K562 (cell line): ENCODE measurements around the gene HSPA1B. TPM values are rescaled to one million over a fixed set of nuclear protein-coding genes. Genes with fewer than 3 reads are reported as not detected.

ENCODE experiments used
- CEBPG ChIP-seq, 3 experiments: fragments of 200-800 bp in 1 of 3; sonication (Bioruptor generic) in 1 of 3; sonication (generic) in 1 of 3; formaldehyde crosslinking in 1 of 3; IDR thresholded peaks in 2 of 3; conservative IDR thresholded peaks in 1 of 3; 2 replicates each; pipeline versions ENCODE4 v1.6.1 to v1.8.0; 2016 to 2022; ENCODE audit warnings: missing compliant biosample characterization in 2 of 3, missing genetic modification characterization in 2 of 3, mild to moderate bottlenecking in 1 of 3, missing genetic modification reagents in 1 of 3
- FOXA3 ChIP-seq, 2 experiments: fragments of 450-650 bp in 1 of 2; sonication (generic) in 1 of 2; formaldehyde crosslinking; IDR thresholded peaks in 1 of 2; conservative IDR thresholded peaks in 1 of 2; 2 replicates each; pipeline versions ENCODE4 v1.4.0 to v1.8.0; 2020 to 2022; ENCODE audit warnings: mild to moderate bottlenecking in 2 of 2, missing genetic modification reagents in 1 of 2
- HCFC1 ChIP-seq: IDR thresholded peaks from 2 replicates; pipeline ENCODE4 v1.6.1; 2012; ENCODE audit warnings: low read depth, low read length, improper control_type of control experiment
- HDAC2 ChIP-seq: fragments of 450-650 bp; IDR thresholded peaks from 2 replicates; pipeline ENCODE4 v1.6.1; 2016; ENCODE audit warnings: mild to moderate bottlenecking
- HLTF ChIP-seq: fragments of 450-650 bp; IDR thresholded peaks from 2 replicates; pipeline ENCODE4 v1.6.1; 2016
- NFE2 ChIP-seq: IDR thresholded peaks from 2 replicates; pipeline ENCODE4 v1.6.1; 2014; ENCODE audit warnings: antibody characterized with exemption, low read depth
- NFRKB ChIP-seq: fragments of 450-650 bp; IDR thresholded peaks from 2 replicates; pipeline ENCODE4 v1.6.1; 2016; ENCODE audit warnings: low read depth
- NR2F6 ChIP-seq: fragments of 450-650 bp; formaldehyde crosslinking; IDR thresholded peaks from 2 replicates; pipeline ENCODE4 v1.4.0; 2020; ENCODE audit warnings: mild to moderate bottlenecking
- NR3C1 ChIP-seq: sonication (generic); formaldehyde crosslinking; IDR thresholded peaks from 2 replicates; pipeline ENCODE4 v1.8.1; 2022; ENCODE audit warnings: missing genetic modification reagents
- POU5F1 ChIP-seq: fragments of 150-350 bp; IDR thresholded peaks from 2 replicates; pipeline ENCODE4 v1.6.1; 2014; ENCODE audit warnings: borderline replicate concordance, low read length, low read depth, mild to moderate bottlenecking; ENCODE audit not compliant: partially characterized antibody
- SMAD2 ChIP-seq: fragments of 150-350 bp; IDR thresholded peaks from 2 replicates; pipeline ENCODE4 v1.6.1; 2014; ENCODE audit warnings: low read depth, mild to moderate bottlenecking, low read length
- SRSF7 ChIP-seq: fragments of 200-400 bp; formaldehyde crosslinking; optimal IDR thresholded peaks from 2 replicates; pipeline ENCODE3; 2017; ENCODE audit warnings: mild to moderate bottlenecking, low read depth, low read length
- STAT5B ChIP-seq: fragments of 250-450 bp; sonication (Bioruptor Pico); IDR thresholded peaks from 2 replicates; pipeline ENCODE4 v1.8.0; 2021; ENCODE audit warnings: mild to moderate bottlenecking, inconsistent platforms
- TOE1 ChIP-seq, 2 experiments: fragments of 450-650 bp in 1 of 2; sonication (generic) in 1 of 2; formaldehyde crosslinking in 1 of 2; IDR thresholded peaks; 2 replicates each; pipeline versions ENCODE4 v1.7.1 to v1.8.0; 2016 to 2022; ENCODE audit warnings: borderline replicate concordance in 2 of 2, mild to moderate bottlenecking in 2 of 2, antibody characterized with exemption in 1 of 2, inconsistent platforms in 1 of 2, low read depth in 1 of 2, missing genetic modification reagents in 1 of 2, moderate library complexity in 1 of 2
- ZBTB17 ChIP-seq: fragments of 450-650 bp; formaldehyde crosslinking; IDR thresholded peaks from 2 replicates; pipeline ENCODE4 v1.4.0; 2020; ENCODE audit warnings: mild to moderate bottlenecking
- ZNF3 ChIP-seq: fragments of 250-450 bp; sonication (Bioruptor Pico); IDR thresholded peaks from 2 replicates; pipeline ENCODE4 v1.5.0; 2021; ENCODE audit warnings: mild to moderate bottlenecking, moderate library complexity
- ZNF764 ChIP-seq: fragments of 250-450 bp; sonication (Bioruptor Pico); IDR thresholded peaks from 2 replicates; pipeline ENCODE4 v1.4.0; 2020; ENCODE audit warnings: low read depth, mild to moderate bottlenecking, moderate library complexity
- polyA plus RNA-seq, 8 experiments: library from polyadenylated mRNA; depleted of rRNA in 4 of 8; stranded (reverse) in 5 of 8; unstranded in 3 of 8; fragments of >200 nt; fragmentation: Nextera tagmentation in 2 of 8; fragmentation: Illumina TruSeq in 1 of 8; extraction: Ambion mirVana in 2 of 8; extraction: Trizol in 1 of 8; gene quantifications; 2 replicates each; pipeline versions ENCODE4 v1.2.1 to v1.2.3, GENCODE V29; 2011 to 2014; ENCODE audit warnings: inconsistent platforms in 1 of 8, missing spikeins in 1 of 8
- total RNA-seq, 7 experiments: library from RNA; depleted of rRNA in 6 of 7; stranded (reverse); fragments of >200 nt in 6 of 7; fragmentation: Illumina TruSeq in 2 of 7; extraction: Trizol in 2 of 7; gene quantifications; 2 replicates each; pipeline versions ENCODE4 v1.2.1 to v1.2.3, GENCODE V29; 2011 to 2021; ENCODE audit warnings: low replicate concordance in 1 of 7
- TF ChIP-seq, protein P1 (sequence below): fragments of 250-450 bp; sonication (Bioruptor Pico); IDR thresholded peaks from 2 replicates; pipeline ENCODE4 v1.5.0; 2021; ENCODE audit warnings: mild to moderate bottlenecking, moderate library complexity
- TF ChIP-seq, protein P2 (sequence below): fragments of 150-350 bp; IDR thresholded peaks from 2 replicates; pipeline ENCODE4 v1.6.1; 2014; ENCODE audit warnings: low read depth, mild to moderate bottlenecking, low read length, borderline replicate concordance
- TF ChIP-seq, protein P3 (sequence below): IDR thresholded peaks from 3 replicates; pipeline ENCODE4 v1.6.1; 2011; ENCODE audit warnings: borderline replicate concordance, mild to moderate bottlenecking; ENCODE audit not compliant: insufficient read length, insufficient read depth

Gene HSPA1B
- total and polyA plus RNA-seq, 9 of the 15 experiments (the other 6 are each of a cell fraction or from before 2014, with no cell fraction given): 0.27 to 227 (median 51.2) TPM

DNA sequence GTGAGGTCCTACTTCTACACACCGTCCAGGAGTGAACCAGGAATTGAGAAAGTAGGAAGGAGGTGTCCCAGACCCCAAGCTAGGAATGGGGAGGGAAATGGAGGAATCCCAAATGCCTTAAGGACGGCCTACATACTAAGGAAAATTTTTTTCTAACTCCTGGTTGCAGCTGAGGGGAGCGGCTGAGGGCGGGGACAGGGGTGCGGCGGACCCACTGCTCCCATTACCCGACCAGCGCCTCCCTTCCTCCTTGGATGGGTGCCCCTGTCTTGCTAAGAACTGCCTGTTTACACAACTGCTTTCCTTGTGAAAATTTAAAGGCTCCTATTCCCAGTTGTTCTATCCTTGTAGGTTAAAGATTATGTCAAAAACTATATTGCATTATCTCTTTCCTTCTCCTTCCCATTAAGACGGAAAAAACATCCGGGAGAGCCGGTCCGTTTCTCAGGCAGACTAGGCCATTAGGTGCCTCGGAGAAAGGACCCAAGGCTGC is 699 bp upstream of the HSPA1B start (continued):
- TF ChIP-seq, protein P1, sequence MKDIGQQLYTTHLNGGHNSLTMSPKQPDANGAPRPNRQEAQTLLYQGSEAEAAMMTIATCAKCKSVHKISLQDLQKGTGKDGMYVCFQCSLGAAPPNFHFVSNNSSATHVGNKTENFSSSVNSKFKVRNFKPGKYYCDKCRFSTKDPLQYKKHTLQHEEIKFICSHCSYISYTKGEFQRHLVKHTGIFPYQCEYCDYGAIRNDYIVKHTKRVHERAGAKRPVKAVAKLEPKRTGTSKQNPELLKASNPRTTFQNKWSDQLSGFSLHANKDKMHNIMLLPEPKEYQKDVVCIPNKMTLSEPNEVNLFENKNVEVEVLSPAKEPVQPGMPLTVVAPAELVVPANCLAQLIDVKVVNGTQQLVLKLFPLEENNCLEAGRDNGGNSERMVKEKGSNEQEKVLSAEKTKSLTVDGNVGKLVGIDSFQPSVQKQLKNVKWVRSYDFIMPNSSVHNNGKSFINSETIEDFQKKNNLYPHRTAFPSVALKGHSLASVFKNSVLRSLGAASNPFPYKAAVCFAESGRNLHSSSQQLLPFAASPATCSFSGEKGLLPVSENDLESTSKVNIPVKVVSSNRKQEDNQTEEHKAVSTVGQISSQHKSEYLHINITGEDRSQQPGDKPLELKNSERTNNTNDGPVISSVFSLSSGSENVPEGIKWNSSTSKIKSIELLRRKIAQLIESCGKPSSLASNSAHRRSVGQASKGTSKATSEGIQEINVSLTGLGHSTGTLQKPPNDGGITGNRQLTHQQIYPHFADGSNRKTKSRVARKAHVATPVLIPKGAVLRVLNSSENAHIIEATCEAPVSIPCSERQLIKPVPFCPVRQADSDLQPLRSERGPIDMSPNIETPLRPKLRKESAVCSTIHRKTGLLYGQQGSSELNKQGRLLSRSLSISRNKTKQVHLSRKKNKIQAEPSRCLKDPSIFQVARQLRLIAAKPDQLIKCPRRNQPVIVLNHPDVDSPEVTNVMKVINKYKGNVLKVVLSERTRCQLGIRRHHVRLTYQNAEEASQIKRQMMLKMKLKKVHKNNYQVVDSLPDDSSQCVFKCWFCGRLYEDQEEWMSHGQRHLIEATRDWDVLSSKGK (CRISPR knock-in tag): no peak
- TF ChIP-seq HLTF: 0 out of 2 replicates have a peak, but pooled peaks have one; percentile 7
- TF ChIP-seq, protein P2, sequence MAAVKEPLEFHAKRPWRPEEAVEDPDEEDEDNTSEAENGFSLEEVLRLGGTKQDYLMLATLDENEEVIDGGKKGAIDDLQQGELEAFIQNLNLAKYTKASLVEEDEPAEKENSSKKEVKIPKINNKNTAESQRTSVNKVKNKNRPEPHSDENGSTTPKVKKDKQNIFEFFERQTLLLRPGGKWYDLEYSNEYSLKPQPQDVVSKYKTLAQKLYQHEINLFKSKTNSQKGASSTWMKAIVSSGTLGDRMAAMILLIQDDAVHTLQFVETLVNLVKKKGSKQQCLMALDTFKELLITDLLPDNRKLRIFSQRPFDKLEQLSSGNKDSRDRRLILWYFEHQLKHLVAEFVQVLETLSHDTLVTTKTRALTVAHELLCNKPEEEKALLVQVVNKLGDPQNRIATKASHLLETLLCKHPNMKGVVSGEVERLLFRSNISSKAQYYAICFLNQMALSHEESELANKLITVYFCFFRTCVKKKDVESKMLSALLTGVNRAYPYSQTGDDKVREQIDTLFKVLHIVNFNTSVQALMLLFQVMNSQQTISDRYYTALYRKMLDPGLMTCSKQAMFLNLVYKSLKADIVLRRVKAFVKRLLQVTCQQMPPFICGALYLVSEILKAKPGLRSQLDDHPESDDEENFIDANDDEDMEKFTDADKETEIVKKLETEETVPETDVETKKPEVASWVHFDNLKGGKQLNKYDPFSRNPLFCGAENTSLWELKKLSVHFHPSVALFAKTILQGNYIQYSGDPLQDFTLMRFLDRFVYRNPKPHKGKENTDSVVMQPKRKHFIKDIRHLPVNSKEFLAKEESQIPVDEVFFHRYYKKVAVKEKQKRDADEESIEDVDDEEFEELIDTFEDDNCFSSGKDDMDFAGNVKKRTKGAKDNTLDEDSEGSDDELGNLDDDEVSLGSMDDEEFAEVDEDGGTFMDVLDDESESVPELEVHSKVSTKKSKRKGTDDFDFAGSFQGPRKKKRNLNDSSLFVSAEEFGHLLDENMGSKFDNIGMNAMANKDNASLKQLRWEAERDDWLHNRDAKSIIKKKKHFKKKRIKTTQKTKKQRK: no peak
- peak; percentile 62; the same call in 1 of the 2 replicates for TF ChIP-seq ZNF764
- TF ChIP-seq NFRKB: no peak
- peak; percentile 81; the same call in 1 of the 2 replicates for TF ChIP-seq HDAC2
- no peak for TF ChIP-seq POU5F1
- no peak for TF ChIP-seq NR2F6
- TF ChIP-seq SMAD2: no peak
- no peak for TF ChIP-seq SRSF7
- 0 out of 2 replicates have a peak, but pooled peaks have one; percentile 1 for TF ChIP-seq CEBPG (CRISPR knock-in tag; IDR thresholded peaks at IDR 0.05)
- TF ChIP-seq CEBPG (tag; conservative IDR thresholded peaks at IDR 0.05 in 1 of 2, IDR thresholded peaks at IDR 0.05 in 1 of 2): 0 out of 4 replicates have a peak, but pooled peaks of 1 of the 2 experiments have one; percentile 24
- TF ChIP-seq, protein P3, sequence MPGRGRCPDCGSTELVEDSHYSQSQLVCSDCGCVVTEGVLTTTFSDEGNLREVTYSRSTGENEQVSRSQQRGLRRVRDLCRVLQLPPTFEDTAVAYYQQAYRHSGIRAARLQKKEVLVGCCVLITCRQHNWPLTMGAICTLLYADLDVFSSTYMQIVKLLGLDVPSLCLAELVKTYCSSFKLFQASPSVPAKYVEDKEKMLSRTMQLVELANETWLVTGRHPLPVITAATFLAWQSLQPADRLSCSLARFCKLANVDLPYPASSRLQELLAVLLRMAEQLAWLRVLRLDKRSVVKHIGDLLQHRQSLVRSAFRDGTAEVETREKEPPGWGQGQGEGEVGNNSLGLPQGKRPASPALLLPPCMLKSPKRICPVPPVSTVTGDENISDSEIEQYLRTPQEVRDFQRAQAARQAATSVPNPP: no peak
- TF ChIP-seq NFE2: peak; percentile 87
- TF ChIP-seq STAT5B (CRISPR knock-in tag): no peak
- peak; percentile 91 to 93; a peak in 3 of 4 replicates for TF ChIP-seq FOXA3 (CRISPR knock-in tag; conservative IDR thresholded peaks at IDR 0.05 in 1 of 2, IDR thresholded peaks at IDR 0.05 in 1 of 2)
- peak; percentile 69; the same call in 1 of the 2 replicates for TF ChIP-seq ZBTB17 (CRISPR knock-in tag)
- TF ChIP-seq NR3C1 (CRISPR knock-in tag): no peak
- no peak for TF ChIP-seq TOE1 (IDR thresholded peaks at IDR 0.05; ENCODE audit: borderline replicate concordance)
- no peak for TF ChIP-seq TOE1 (CRISPR knock-in tag; IDR thresholded peaks at IDR 0.05; ENCODE audit: borderline replicate concordance, low read depth)
- peak; percentile 57 for TF ChIP-seq HCFC1
- TF ChIP-seq ZNF3: no peak
